Measurements from ENCODE around the gene ASIC3. TPM values are rescaled to one million over a fixed set of nuclear protein-coding genes. Genes with fewer than 3 reads are reported as not detected.

The ASIC3 gene
- total and polyA plus RNA-seq, 2 of the 8 experiments (the other 6 are each of a cell fraction or from before 2014, with no cell fraction given), result 1.6 to 1.9 TPM

DNA sequence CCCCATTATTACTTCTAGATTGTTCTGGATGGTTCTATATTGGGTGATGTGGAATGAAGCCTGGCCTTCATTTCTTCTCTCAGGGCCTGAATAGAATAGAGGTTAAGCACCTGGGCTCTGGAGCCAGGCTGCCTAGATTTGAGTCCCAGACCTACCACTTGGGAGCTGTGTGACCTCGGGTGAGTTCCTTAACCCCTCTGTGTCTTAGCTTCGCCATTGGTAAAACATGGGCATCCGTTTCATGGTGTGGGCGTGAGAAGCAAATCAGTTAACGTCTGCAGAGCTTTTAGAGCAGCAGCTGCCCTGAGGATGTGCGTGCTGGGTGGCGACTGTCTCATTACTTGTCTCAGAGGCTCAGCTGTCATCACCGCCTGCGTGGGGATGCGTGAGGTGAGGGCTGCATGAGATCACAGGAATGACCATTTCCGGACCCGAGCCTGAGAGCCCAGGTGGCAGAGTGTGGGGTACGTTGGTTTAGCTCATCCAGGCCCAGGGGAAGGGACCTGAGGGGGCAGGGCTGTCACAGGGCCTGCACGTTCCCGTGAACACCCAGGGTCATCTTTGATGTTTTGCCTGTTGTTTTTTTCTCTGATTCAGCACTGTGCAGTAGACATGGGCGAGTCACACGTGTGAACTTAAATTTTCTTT is 47.6 kb downstream of the ASIC3 start:
- Histone ChIP-seq H3K4me1 (replicated peaks in 1 of 4; ENCODE audit: control insufficient read depth in 3 of 4, insufficient read depth in 4 of 4, low read length in 3 of 4) (peaks cover 0 to 8% (median 3%) of the 10 kb centered on the region in 4 experiments; a peak in 4 of 7 replicates), H4K20me1 (replicated peaks in 1 of 2; ENCODE audit: control insufficient read depth in 1 of 2, insufficient read depth in 2 of 2, low read length in 2 of 2) (peaks cover 31 to 50% of the 10 kb centered on the region in 2 experiments), H2BK12ac (ENCODE audit: low read depth, low read length) (no peak overlapping the region), H3K27me3 (replicated peaks in 1 of 4; ENCODE audit: control insufficient read depth in 3 of 4, extremely low read depth in 1 of 4, insufficient read depth in 3 of 4, low read length in 3 of 4) (no peaks in the 10 kb centered on the region), H3K23ac (ENCODE audit: insufficient read length) (no peak overlapping the region), H3K14ac (ENCODE audit: insufficient read length) (no peak overlapping the region), H4K5ac (ENCODE audit: insufficient read length, low read depth, low read length) (no peak overlapping the region), H3K79me1 (ENCODE audit: low read depth, low read length) (peaks cover 25% of the 10 kb centered on the region), H3K4me2 (ENCODE audit: insufficient read depth in 1 of 2, low read depth in 2 of 2, low read length in 2 of 2) (no peak overlapping the region), H4K91ac (replicated peaks; ENCODE audit: insufficient read length, low read length) (no peak overlapping the region), H3K56ac (replicated peaks; ENCODE audit: insufficient read length, low read depth, low read length) (no peak overlapping the region), H3K27ac (ENCODE audit: low read depth, low read length) (no peak overlapping the region), H2BK20ac (ENCODE audit: low read length) (no peak overlapping the region), H3K9me3 (ENCODE audit: insufficient read depth in 2 of 2, low read depth in 1 of 2, low read length in 1 of 2) (no peaks in the 10 kb centered on the region), H2AFZ (ENCODE audit: low read length) (no peak overlapping the region), H4K8ac (ENCODE audit: extremely low read depth, insufficient read depth, low read length) (no peak overlapping the region), H3K79me2 (ENCODE audit: control insufficient read depth in 1 of 2, insufficient read depth in 2 of 2, low read length in 2 of 2) (peaks cover 11 to 84% of the 10 kb centered on the region in 2 experiments; a peak in 3 of 4 replicates), H3K23me2 (ENCODE audit: low read depth, low read length) (no peaks in the 10 kb centered on the region; the same call in 1 of the 2 replicates), H3K4ac (replicated peaks; ENCODE audit: insufficient read length, low read depth, low read length) (no peak overlapping the region), H3K4me3 (ENCODE audit: extremely low read depth in 1 of 4, insufficient read depth in 2 of 4, low read depth in 3 of 4, low read length in 4 of 4) (no peak overlapping the region), H2BK5ac (ENCODE audit: low read depth, low read length) (no peak overlapping the region), H3K36me3 (ENCODE audit: control insufficient read depth in 2 of 4, insufficient read depth in 4 of 4, low read length in 3 of 4) (no peaks in the 10 kb centered on the region), H2AK5ac (ENCODE audit: low read depth, low read length) (no peak overlapping the region), H3K9ac (replicated peaks in 1 of 4; ENCODE audit: extremely low read depth in 1 of 4, low read depth in 3 of 4, low read length in 3 of 4) (no peak overlapping the region), H3K18ac (ENCODE audit: extremely low read depth, low read length) (no peak overlapping the region), H2BK15ac (ENCODE audit: low read length) (no peak overlapping the region), H2BK120ac (replicated peaks; ENCODE audit: low read depth, low read length) (no peak overlapping the region)
- DNase-seq (ENCODE audit: low read depth in 1 of 2, low spot score in 2 of 2), result no peak
- POLR2A ChIA-PET (ENCODE audit: partially characterized antibody), result no interaction called here
- WGBS, 2 experiments (ENCODE audit: extremely low coverage in 1 of 2, insufficient coverage in 1 of 2, insufficient read length in 1 of 2, insufficient replicate concordance in 2 of 2, low coverage in 1 of 2, low lambda C conversion rate in 2 of 2, missing lambda C conversion rate in 1 of 2), result 89% methylated on average over 15 of the region's 17 CpGs; no CpG with 5 or more reads in 1 of the 2 experiments
- CTCF ChIA-PET (ENCODE audit: partially characterized antibody), result interaction anchor here (0.9 to 15.1 kb wide), 6 partner anchors 14 to 198 kb away, joined by 3 to 448 read pairs (median 3); no protein-coding TSS in a partner anchor
- FAIRE-seq, result no peak
- TF ChIP-seq TCF12 (IDR thresholded peaks at IDR 0.05; ENCODE audit: low read depth, low read length) (no peak), GABPA (IDR thresholded peaks at IDR 0.05; ENCODE audit: borderline replicate concordance, insufficient read depth, low read length) (no peak), POLR2AphosphoS5 (IDR thresholded peaks at IDR 0.05; ENCODE audit: low read depth, low read length) (no peak), JUN (IDR thresholded peaks at IDR 0.05; ENCODE audit: low read depth, low read length) (no peak), MAFK (IDR thresholded peaks at IDR 0.05; ENCODE audit: low read depth, low read length) (no peak), POU5F1 (IDR thresholded peaks at IDR 0.05; ENCODE audit: low read depth, low read length) (no peak), EGR1 (IDR thresholded peaks at IDR 0.05; ENCODE audit: borderline replicate concordance, low read depth, low read length) (no peak), TAF7 (optimal IDR thresholded peaks at IDR 0.05; ENCODE audit: borderline replicate concordance, low read depth, low read length) (no peak)
- TF ChIP-seq, protein P1, sequence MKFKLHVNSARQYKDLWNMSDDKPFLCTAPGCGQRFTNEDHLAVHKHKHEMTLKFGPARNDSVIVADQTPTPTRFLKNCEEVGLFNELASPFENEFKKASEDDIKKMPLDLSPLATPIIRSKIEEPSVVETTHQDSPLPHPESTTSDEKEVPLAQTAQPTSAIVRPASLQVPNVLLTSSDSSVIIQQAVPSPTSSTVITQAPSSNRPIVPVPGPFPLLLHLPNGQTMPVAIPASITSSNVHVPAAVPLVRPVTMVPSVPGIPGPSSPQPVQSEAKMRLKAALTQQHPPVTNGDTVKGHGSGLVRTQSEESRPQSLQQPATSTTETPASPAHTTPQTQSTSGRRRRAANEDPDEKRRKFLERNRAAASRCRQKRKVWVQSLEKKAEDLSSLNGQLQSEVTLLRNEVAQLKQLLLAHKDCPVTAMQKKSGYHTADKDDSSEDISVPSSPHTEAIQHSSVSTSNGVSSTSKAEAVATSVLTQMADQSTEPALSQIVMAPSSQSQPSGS (IDR thresholded peaks at IDR 0.05; ENCODE audit: low read length), result no peak
- TF ChIP-seq, protein P2, sequence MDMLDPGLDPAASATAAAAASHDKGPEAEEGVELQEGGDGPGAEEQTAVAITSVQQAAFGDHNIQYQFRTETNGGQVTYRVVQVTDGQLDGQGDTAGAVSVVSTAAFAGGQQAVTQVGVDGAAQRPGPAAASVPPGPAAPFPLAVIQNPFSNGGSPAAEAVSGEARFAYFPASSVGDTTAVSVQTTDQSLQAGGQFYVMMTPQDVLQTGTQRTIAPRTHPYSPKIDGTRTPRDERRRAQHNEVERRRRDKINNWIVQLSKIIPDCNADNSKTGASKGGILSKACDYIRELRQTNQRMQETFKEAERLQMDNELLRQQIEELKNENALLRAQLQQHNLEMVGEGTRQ (IDR thresholded peaks at IDR 0.05; ENCODE audit: low read length), result no peak
